CD4-positive, alpha-beta T cell treated with Interleukin-21 for 1 hour (primary cell): Measurements from ENCODE around the gene KCTD3.

Experiments used
- DNase-seq: peaks from one replicate; pipeline ENCODE4 v3.0.0-alpha.2; 2020

KCTD3 gene

DNA sequence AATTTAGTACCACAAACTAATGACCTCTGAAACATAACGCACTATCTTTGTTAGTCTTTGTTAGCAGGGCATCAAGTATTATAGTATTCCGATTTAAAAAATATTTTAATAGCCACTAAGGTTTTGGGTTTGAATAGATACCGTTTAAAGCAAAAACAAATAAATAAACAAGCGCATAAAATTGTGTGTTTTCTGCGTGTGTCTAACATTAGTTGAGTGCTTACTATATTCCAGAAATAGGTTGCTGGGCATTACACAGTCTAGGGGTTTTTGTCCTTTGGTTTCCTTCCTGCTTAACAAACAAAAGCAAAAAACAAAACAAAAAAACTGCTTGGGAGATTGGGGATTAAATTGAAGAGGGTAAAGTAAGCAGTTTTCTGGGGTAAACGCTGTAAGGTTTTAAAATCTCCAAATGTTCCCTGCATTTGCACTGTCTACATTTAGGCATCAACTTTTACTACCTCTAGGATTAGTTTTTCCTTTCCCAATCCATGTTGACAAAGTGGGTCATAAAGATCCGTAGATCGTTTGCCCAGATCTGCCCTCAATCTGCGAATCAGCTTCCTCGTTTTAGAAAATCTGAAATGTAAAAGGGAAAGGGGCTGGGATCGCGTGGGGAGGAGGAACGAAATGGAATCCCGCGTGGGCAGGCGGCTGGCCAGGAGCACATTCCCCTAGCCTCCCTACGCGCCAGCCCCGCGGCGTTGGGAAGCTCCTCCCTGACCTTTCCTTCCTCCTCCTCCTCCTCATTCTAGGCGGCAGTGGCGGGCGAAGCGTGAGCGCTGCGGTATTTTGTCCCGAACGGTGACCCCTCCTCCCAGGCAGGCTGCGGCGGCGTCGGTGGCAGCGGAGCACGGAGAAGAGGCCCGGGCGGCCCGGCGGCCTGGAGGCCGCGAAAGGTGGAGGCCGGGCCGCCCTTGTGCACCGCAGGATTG is at the start of gene KCTD3:
Gene KCTD3, plus strand, starts transcription at position 749 of the 935 bp plus-strand sequence. CDS start 382 bp downstream, outside the sequence.
- DNase-seq = peak; percentile 17

DNA sequence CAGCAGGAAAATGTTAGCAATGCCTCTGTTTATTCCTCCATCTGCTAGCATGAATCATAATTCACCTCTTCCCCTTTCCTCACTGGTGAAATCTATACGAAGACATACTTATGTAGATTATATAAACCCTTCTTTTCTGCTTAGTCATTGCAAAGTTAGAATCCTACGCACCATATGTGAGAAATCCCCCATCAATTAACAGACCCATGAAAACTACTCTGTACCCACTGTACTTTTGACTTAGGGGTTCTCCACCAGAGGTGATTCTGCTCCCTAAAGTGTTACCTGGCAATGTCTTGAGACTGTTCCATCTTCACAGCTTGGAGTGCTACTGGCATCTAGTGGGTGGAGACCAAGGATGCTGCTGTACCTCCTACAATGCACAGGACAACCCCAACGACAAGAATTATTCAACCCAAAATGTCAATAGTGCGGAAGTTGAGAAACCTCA is 49.6 kb upstream of the KCTD3 start:
- DNase-seq = no peak

DNA sequence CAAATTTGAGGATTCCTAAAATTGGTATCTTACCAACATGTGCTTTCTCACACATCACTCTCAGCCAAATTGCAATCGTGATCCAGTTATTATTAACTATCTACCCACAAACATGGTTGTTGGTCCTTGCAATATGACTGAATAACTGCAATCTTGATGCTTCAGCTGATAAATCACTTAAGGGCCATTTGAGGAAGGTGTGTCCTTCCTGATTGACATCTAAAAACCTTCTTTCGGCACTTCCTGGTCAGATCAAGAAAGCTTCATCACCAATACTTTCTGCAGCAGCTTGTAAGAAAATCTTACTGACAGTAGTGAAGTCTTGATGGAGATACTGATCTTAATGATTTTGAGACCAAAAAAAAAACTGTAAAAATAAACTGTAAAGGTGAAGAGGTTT is 48.5 kb upstream of the KCTD3 start:
- no peak for DNase-seq

DNA sequence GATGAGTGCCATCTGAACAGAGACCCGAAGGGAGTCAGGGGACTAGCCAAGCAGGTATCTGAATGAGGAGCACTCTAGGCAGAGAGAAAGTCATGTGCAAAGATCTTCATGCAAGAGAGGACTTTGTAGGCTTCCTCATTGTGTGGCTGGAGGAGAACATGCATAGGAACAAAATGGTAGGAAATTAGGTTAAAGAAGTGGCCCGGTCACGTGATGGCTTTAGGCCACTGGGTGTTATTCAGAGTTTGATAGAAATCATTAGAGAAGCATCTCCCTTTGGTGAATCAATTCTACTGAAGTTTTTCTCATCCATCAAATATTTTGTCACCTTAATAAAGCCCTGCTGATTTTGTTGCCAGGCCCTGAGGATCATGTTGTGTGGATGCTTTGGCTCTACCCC is 45.8 kb upstream of the KCTD3 start:
- DNase-seq = no peak

DNA sequence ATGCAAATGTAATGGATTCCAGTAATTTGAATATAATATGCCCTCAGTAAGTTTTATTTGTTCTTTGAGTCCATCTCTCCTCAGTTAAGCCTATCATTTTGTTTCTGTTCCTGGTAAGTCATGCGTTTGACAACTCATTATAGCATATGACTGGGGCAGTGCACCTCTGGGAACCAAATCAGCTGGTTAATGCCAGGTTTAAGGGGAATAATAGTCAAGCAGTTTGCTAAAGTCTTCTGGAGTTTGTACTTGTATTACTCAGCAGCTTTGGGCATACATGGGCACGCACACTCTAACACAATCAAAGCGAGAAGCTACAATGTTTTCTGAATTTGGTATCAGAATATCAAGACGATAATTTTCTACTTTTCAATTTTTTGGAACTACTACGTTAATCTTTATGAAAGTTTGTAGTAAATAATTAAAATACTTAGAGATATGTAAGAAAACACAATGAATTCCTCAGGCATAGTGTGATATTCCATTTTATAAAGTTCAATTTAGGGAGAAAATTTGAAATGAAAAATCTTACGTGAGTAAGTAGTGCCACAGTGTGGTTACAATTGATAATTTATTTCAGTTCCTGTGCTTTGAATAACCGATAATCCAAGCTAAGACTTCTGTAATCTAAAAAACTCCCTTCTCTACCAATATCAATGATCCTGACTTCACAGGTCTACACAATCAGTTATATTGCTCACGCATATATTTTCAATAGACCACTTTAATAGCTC is 43.8 kb upstream of the KCTD3 start:
- no peak for DNase-seq

DNA sequence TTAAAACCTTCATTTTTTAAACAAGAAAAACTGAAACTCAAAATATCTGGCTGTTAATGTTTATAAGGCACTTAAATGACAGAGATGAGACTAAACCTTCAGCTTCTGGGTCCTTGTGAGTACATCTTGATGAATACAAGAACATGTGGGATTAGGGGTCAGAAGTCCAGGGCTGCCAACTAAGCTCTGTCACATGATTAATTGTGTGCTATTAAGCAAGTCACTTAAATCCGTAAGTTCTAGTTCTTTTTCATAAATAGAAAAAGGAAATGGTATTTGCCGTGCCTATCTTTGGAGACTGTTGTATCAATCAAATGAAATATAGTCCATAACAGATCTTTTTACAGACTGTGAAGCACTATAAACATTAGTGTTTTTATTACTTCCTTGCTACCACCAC is 43.2 kb upstream of the KCTD3 start:
- DNase-seq = no peak

DNA sequence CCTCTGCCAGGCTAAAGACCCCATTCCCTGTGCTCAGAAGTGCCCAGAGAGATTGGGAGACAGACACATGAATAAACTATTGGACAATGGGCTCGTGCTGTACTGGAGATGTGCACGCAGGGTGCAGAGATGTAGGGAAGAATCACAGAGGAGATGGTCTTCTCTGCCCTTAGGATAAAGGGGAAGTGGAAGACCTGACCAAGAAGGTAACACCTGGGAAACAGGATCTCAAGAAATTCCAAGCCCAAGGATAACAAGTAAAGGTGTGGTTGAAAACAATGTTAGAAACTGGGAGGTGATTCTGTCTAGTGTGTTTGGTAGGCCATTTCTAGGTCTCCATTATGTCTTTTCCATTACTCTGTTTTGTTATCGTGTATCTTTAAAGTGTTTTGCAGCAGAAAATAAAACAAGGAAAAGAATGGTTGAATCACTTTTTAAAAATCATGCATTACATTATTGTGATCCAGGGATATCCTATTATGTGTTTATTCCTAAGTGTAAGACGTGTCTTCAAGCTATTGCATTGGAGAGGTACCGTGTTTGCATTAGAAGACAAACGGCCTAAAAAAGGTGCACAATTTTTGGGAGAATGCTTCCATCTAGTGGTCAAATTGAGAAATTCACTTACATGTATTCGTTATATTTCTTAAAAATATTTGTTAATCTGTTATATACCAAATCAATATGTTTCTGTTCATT is 40.8 kb upstream of the KCTD3 start:
- DNase-seq = peak; percentile 51

DNA sequence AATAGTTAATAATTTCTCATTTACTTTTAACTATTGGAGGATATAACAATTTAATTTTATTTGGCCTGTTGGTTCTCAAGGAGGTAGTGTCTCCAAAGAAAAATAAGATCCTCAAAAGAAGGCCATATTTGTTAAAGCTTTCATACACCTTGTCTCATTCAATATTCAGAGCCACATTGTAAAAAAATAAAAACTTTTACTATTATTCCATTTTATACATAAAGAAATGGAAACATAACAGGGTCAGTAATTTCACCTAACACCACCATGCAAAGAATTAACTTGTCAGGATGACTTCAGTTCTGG is 40.3 kb upstream of the KCTD3 start:
- no peak for DNase-seq

DNA sequence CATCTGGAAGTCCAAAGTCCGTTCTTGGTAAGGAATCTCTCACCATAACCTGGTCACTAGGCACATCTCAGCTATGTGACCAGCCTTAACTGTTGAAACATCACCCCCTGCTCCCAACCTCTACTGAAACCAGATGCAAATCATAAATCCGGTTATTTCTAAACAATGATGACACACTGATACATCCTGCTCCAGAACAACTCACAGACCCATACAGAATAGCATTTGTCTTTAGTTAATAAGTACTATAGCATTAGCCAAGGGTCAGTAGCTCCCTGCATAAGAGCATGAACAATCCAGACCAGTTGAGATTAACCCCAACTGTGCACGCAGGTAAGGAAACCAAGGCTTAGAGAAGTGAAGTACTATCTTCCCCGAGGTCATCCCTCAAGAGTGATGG is 38.0 kb upstream of the KCTD3 start:
- DNase-seq = no peak

DNA sequence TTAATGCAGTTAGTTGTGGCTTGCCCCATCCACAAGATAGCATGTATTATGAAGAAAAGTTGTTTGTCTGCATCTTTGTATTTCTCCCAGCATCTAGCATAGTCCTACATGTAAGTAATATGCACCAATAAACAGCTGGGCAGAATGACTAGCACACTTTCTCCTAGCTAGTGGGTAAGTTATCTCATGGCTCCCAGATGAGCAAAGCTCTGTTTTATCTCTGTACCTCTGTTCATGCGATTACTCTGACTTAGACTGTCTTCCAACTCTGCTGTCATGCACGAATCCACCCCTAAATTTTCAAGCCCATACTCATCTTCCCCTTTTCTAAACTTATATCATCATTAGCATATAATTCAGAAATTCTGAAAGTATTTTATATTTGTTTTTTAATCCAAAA is 37.5 kb upstream of the KCTD3 start:
- DNase-seq = no peak

DNA sequence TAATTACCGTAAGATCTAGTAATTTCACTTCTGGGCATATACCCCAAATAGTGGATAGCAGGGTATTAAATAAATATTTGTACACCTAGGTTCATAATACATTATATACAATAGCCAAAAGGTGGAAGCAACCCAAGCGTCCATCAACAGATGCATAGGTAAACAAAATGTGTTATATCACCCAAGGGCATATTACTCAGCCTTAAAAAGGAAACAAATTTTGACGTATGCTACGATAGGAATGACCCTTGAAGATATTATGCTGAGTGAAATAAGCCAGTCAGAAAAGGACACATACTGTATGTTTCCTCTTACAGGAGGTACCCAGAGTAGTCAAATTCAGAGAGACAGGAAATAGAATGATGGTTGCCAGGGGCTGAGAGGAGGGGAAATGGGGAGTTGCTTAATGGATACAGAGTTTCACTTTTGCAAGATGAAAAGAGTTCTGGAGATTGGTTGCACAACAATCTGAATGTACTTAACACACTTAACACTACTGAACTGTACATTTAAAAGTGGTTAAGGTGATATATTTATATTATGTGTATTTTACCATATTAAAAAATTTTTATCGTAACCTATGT is 36.6 kb upstream of the KCTD3 start:
- DNase-seq = no peak

DNA sequence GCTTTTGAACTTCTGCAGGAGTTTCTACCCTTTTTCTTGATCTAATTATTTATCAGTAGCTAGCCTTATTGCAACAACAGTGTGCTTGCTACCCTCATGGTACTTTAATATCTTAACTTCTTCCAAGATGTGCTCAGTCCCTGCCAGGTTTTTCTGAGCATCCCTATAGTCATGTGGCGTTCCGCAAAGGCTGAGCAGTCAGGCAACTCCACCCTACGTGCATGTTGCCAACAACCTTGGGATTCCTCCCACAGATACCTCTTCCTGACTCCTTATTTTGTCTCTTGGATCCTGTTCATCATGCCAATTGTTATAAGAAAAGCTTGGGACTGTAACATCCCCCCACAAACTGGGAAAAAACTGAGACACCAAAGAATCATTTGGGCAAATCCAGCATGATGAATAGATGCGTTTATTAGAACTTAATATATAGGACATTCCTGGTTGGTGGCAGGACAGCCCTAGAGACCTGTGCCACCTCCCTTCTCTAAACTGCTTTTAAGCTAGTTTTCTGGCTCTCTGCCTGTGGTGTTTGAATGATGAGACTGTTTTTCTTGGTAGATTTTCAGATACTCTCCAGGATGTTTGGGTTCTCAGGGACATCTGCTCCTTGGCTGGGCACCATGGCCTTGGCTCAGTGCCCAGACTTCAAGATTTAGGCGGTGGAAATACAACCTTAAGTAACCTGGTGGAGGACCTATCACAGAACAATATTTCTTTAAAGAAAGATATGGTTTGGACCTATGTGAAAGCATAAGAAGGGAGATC is 27.1 kb upstream of the KCTD3 start:
- no peak for DNase-seq

DNA sequence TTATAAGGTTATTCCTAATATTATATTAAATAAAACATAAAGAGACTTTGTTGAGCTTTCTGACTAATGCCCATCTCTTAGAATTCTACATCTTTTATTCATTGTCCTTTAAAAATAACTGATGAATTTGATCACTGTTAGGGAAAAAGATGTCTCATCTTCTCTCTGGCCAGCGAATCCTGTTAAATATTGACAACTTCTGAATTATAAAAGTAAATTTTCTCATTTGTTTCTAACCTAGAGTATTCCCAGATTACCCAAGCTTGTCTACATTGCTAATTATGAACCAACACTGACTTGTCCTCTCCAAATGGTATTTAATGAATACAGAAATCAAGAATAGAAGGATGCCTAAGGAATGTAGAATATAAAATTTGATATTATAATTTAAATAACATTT is 24.8 kb upstream of the KCTD3 start:
- DNase-seq = no peak

DNA sequence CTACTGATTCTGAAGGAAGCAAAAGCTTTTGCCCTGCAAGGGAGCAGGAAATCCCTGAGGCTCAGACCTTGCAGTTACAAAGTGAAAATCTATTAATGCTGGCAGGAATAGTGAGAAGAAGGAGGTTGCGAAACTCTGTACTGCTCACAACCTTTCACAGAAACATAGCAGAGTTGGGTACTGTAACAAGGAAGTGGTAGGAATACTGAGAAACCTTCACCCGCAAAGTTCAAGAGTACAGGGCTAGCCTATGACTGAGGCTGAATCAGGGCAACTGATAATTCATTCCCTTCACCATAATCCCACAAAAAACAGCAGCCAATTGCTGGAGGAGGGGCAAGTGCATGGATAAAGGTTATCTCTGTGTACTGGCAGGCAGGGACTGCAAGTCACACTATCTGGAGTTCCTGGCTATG is 23.9 kb upstream of the KCTD3 start:
- no peak for DNase-seq

DNA sequence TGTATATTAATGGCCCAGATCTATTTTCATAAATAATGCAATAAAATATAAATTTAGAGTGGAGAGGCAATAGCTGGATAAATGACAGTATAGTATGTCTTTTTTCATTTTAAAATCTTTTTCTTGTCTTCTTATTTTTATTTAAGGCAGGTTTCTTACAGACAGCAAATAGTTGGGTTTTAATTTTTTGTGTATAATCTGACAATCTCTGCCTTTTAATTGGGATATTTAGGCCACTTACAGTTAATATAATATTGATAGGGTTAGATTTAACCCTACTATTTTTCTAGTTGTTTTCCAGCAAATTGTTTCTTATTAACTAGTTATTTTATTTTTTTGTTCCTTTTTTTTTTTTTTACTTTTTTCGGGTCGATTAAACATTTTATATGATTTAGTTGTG is 23.3 kb upstream of the KCTD3 start:
- no peak for DNase-seq

DNA sequence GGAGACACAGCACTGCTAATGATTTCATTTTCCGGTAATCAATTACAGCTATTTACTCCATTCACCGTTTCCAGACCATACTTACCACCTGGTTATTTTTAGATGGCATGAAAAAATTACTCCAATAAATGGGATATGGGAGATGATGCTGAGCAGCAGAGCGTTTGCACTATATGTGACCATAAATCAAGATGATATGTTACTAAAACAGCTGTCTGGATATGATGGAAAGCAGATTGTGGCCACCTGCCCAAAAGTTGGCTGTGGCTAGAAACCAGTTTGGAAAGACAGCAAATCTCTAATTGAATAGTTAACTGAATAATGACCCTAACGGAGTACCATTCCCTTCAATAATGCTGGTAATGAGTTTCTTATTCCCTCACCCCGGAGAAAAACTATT is 22.5 kb upstream of the KCTD3 start:
- no peak for DNase-seq

DNA sequence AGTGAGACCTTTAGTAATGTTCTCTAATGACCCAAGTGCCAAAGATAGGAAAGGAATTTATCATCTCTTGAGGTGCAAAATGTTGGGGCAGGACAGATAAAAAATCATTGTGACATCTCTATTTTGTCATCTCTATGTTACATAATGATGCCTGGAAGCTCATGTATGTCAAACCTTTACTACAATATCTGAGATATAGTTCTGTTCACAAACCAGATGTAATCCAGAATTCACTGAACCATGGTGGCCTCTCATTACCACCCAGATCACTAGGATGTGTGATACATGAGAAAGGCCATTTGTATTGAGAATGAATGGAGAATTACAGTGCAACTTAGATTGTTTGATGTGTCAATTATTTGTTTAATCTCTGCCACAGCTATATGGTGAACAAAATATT is 22.0 kb upstream of the KCTD3 start:
- no peak for DNase-seq

DNA sequence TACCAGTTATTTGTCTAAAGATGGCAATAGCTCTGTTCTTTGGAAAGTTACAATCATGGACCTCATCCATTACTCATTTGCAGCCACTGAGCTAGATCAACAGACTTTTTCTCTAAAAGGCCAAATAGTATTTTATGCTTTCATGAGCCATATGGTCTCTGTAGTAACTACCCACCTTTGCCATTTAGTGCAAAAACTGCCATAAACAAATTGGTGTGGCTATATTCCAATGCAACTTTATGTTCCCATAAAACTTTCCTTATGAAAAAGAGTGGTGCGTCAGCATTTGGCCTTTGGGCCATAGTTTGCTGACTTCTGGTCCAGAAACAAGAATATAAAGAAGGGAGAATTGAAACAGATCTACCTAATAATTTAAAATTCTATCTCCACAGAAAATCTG is 20.1 kb upstream of the KCTD3 start:
- no peak for DNase-seq

DNA sequence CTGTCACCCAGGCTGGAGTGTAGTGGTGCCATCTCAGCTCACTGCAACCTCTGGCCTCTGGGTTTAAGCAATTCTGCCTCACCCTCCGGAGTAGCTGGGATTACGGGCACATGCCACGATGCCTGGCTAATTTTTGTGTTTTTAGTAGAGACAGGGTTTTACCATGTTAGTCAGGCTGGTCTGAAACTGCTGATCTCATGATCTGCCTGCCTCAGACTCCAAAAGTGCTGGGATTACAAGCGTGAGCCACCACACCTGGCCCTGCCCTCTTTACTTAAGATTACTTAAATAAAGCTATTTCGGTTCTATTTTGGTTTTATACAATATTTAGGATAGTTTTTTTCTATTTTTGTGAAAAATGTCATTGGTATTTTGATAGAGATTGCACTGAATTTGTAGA is 15.3 kb upstream of the KCTD3 start:
- no peak for DNase-seq

DNA sequence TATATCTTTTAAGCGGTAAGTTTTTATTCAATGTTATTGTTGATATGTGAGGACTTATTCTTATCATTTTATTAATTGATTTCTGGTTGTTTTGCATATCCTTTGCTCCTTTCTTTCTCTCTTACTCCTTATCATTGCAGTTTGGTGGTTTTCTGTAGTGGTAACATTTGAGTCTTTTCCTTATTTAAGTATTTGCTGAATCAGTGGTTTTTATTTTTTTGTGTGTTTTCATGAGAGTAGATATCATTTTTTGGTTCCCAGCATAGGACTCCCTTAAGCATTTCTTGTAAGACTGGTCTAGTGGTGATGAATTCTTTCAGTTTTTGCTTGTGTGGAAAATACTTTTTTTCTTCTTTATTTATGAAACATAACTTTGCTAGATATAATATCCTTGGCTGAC is 12.2 kb upstream of the KCTD3 start:
- no peak for DNase-seq

DNA sequence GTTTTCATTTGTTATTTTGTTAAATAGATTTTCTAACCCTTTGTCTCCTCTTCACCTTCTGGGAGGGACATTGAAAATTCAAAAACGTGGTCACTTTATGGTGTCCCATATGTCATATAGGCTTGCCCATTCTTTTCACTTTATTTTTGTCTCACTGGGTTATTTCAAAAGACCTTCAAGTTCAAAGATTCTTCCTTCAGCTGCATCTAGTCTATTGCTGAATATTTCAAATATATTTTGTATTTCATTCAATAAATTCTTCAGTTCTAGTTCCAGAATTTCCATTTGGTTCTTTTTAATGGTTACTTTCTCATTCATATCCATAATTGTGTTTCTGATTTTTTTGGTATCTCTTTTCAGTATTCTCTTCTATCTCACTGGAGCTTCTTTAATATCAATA is 11.6 kb upstream of the KCTD3 start:
- DNase-seq = no peak

DNA sequence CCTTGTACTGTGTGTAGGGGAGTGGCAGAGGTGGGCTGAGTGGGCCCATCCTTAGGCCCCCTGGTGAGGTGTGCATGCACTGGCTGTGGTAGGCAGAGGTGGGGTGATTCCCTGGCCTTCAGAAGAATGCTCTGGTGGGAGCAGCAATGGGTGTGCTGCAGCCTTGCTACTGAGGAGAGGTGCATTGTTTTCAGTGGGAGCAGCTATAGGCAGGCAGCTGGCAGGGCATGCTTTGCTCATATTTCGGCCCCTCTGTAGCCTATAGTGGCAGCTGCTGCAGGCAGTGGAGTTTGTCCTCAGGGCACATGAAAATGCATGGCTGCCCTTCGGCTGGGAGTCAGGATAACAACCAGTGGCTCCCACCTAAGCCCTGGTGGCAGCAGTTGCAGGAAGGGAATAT is 10.1 kb upstream of the KCTD3 start:
- no peak for DNase-seq

DNA sequence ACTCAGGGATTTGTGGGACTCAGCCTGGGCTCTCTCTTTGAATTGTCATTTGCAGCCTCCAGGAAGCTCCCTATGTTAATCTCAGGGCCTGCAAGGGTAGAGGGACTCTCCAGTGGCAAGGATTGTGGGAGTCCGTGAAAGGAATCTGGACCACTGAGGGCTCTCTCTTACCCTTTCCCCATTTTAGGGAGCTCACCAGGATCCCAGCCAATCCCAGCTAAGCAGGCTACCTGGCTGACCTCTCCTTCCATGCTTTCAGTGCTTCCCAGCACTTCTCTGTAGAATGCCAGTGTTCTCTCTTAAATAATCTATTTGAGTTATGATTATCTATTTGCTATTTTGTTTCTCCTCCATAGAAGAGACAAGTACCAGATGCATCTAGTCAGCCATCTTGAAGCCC is 9.6 kb upstream of the KCTD3 start:
- DNase-seq = no peak
